NCI-H2081 treated with DMSO at 0.1 percent for 48 hours (cell line): Measurements from ENCODE around the gene RASGEF1B.

ENCODE experiments used
- DNase-seq: peaks from one replicate; lab custom pipeline; 2025; lab: John Stamatoyannopoulos, UW

The RASGEF1B gene

DNA sequence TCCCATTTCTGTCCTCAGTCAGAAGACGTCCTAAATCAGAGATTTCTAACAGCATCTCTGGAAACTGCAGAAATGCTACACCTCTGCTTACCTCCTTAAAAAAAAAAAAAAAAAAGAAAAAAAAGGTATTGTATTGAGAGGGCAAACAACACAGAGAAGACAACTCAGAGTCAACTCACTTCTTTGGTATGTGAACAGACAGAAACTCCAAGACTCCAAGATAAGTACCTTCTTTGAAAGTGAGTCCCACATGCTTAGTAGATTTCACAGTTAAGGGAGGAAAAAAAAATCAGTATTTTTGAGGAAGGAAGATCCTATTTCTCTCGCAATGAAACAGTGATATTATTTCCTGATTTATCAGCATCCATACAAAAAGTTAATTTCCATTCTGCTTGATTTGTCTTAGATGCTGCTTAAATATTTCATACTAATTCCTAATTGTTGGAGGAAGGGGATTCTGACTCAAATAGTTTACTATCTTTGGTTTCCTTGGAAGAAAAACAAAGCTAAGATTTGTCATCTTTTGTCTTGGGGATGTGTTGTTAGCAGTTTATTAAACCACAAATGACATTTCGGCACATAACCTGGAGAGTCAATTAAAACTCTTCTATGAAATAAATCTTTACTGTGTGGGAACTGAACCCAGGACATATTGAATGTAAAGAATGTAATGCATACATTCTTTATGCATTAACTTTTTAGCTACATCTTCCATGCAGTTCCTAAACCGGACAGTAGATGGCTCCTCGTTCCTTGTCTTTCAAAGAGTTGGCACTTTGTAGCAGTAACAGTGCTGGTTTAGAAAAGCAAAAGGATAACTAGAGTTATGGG is 4.7 kb downstream of the RASGEF1B start:
- DNase-seq, result peak; percentile 14

DNA sequence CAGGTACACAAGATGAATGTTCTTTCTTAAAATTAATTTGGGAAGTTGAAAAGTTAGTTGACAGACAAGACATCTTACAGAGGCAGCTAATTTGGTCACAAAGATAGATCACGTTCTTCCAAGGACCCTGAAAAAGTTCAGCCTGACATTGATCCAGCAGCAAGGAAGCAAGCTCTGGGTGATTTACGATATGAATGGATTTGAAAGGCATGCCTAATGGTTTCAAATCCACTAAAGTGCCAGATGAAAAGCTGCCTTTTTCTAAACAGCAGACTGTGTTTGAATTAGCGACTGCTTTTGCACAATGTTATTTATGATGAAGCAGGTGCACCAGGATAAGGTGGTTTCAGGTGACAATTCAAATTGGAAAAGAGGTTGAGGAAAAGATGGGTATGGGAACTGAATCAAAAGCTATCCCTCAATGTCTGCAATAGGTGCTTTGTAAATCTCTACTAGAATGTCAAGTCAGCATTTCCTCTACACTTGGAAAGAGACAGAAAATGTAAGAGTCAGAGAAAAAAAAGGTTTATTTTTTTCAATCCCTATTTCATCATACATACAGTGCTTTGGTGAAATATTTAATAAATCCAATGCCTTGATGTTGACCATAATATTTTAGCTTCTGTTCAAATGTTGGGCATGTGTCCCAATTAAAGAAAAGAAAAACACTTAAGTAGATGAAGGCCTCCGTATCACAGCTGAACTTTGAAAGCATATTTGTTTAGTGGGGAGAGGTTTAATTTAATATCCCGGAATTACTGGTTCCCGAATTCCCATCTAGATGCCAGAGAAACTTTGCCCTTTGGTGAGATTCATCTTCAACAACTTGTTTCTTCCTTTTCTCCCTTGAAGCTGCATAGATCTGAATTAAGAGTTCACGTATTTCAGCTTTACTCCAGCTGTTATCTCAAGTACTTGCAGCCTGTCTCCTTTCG is 6.0 kb downstream of the RASGEF1B start:
- DNase-seq, result peak; percentile 61

DNA sequence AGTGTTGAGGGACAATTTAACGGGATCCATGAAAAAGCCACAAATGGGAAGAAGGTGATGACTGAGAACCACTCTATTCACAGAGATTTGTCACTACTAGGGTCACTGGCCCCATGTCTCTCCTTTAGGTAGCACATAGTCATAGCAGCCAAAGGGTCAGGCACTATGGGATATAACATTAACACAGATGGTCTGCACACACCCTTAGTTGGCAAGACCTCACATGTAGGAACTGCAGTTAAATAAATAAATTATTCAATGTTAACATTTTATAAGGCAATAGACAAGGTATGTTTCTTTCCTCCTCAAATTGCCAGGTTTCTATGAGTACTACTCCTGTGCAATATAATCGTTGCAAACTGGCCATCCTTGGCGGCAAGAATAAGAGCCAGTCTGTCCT is 10.9 kb downstream of the RASGEF1B start:
- no peak for DNase-seq

DNA sequence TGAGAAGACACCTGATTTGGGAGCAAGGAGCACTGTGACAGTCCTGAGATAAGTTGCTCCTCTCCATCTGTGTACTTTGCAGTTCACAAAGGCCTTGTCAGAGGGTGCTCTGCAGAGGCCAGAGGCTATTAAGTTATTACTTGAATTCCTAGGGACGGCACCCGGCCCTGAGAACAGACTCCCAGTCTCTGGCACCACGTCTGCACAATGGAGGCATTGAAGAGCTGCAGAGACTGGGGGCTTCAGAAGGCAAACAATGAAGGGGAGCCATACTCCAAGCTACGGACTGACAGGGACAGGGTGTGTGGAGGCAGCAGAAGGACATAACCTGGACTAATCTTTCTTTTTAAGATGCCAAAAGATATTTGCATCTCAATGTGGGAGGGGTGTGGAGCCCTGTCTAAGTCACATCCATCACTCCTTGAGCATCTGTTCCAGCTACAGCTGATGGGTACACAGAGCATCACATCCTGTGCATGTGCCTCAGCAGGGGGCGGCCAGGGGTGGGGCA is 11.5 kb downstream of the RASGEF1B start:
- no peak for DNase-seq

DNA sequence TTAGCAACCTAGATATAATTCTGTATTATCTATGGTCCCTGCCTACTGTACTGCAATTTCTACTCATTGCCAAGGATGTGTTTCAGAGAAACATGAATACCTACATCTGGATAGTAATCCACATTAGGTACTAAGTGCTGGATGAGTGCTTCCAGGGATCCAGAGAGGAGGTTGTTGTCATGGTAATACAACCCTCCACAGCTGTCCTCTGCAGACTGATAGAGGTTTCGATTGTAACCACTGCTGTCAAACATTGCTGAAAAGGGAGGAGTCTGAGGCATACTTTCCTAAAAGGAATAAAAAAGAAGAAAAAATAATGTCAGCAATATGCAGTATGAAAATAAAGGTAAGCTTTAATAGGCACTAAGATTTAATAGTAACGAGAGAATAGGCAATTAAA is 12.5 kb downstream of the RASGEF1B start:
- no peak for DNase-seq

DNA sequence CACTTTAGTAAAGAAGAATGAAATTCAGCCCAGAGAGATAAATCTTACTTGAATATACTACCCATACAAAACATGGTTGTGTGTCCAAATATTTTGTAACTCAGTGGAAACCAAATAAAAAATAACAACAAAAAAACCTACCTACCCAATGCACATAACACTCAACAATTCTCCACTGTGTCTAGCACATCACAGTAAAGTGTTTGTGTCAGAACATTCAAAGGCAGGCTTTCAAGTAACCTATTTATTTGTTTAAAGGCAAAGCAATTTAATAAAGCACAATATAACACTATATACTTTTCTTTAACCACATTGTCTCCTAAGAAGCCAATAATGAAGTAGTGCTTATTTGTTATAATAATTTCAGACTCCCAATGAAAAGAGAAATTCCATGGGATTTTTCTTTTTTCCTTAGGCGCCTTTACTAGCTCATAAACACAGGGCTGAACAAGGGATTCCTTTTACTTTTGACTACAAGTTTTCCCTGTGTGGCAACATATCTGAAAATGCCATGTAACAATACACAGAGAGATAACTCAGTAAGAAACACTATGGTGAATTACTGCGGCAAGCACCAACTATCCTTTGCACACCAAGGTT is 13.7 kb downstream of the RASGEF1B start:
- no peak for DNase-seq

DNA sequence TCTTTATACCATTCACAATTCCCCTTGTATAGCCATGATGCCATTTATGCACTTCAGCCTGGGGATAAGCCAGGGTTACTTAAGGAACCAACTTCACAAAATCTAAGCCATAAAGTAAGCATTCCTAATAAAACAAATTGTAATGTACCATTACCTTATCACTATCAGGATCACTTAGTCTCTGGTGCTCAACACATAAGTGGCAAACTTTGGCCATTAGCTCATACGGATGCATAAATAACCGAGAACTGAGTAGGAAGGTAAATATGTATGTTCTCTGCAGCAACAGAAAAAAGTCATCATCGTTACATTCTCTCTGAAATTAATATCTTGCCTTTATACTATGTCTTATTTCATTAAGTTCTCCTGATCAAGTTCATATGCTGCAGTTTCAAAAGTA is 14.4 kb downstream of the RASGEF1B start:
- no peak for DNase-seq

DNA sequence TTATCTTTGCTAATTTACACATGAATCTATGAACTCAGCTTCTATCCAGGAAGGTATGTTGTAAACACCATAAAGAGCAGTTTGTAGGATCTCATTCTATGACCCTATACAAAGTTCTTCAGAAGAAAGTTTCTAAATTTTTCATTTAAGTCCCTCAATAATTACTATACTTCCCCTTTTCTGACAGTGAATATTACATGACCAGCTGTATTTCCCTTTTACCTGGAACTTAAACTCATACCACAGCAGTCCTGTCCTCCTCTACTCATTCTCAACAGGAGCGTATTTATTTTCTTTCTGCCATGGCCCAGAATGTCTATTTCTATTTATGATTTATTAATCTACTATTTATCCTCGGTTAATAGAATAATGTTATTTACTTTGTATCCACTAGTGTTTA is 15.8 kb downstream of the RASGEF1B start:
- no peak for DNase-seq

DNA sequence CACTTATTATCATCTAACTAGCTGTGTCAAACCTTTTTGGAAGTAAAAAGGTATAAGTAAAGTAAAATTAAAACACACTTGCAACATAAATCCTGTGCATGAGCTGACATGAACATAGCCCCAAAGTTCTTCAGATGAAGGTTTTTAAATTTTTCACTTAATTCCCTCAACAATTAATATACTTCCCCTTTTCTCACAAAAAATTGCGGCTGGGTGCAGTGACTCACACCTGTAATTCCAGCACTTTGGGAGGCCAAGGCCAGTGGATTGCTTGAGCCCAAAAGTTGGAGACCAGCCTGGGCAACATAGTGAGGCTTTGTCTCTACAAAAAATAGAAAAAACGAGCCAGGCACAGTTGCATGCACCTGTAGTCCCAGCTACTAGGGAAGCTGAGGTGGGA is 16.8 kb downstream of the RASGEF1B start:
- DNase-seq, result no peak

DNA sequence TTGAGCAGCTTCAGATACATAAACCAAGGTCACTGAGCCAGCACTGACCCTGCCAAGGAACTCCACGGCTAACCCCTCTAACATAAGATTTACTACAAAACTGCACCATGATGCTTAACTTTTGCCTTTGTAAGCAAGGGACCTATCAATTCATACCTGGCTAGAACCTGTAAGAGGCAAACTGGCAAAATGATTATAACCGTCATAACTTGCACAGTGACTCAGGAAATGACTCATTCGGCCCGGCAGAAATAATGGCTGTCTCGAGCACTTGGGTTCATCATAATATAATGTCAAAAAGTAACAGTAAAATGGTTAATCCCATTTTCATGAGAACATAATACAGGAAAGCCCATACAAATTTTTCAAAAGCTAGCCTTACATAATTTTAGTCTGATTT is 17.2 kb downstream of the RASGEF1B start:
- no peak for DNase-seq

DNA sequence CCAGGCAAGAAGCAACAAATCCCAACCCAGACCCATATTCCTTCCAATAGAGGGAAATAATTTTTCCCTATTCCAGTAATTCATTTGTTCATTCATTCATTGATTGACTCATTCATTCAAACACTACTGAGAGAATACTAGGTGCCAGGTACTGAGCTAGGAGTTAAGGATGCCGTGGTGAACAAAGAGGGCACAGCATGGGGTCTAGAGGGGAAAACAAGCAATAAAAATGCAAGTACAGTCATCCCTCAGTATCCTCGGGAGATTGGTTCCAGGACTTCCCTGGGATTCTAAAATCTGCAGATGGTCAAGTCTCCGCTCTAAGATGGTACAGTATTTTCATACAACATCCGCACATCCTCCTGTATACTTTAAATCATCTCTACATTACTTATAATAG is 18.7 kb downstream of the RASGEF1B start:
- DNase-seq, result no peak

DNA sequence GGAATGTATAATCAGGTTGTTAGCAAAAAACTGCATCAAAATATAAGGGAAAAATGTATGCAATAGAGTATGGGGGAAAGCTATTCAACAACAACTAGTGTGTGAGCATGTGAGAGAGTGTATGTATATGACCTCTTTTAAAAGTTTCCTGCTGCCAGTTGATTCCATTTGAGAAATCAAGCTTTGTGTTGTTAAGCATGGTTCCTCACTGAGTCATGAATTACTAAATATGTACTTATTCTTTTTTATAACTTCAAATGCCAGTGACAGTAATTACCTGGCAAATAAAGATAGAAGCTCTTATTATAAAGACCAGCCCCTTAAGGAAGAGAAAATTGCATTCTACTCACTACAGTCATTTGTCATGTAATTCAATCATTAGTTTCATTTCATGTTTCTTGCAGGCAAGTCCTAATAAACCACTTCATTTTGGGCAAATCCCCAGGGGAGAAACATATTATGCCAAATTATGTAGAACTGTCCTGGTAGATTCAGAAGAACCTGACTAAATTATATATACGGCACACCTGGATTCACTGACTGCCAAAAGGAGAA is 19.2 kb downstream of the RASGEF1B start:
- DNase-seq, result peak; percentile 8

DNA sequence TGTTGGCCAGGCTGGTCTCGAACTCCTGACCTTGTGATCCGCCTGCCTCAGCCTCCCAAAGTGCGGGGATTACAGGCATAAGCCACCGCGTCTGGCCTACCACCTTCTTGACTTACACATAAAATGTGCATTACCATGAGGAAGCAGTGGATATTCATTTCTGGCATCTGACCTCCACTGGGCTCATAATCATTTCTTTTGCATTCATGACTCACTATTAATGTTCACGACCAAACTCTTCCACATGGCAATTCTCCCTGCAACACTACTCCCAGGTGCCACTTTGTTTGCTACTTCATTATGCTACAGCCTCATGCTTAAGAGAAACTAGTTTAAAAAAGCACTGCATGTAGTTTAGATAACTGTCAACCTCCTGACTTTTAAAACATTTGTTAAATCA is 22.7 kb downstream of the RASGEF1B start:
- DNase-seq, result no peak

DNA sequence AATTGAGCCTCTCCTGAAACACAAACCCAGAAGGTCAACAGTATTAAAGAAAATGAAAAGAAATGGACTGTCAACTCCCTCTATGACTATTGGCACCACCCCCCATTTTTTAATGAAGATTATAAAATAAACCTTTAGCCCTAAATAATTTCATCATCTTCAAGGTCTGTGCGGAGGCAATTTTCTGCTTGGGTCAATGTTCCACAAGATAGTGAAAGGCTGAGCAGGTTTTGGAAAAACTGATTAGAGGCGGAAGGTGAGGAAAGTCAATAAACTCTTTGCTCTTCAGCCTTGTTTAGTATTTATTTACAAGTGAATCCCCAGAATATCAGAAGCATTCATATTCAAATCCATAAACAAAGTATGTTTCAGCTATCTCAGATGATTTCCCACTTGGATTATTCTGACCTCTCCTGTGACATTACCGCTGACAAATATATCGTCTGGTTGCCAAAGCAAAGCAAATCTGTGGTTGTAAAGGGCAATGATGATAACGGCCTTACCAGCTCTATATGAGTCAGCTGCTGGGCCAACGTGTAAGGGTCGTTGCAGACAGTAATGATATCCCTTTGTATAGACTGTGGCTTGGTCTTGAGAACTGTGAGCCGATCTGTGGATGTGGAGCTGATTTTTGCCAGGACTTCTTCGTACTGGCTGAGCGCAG is 24.0 kb downstream of the RASGEF1B start:
- no peak for DNase-seq

DNA sequence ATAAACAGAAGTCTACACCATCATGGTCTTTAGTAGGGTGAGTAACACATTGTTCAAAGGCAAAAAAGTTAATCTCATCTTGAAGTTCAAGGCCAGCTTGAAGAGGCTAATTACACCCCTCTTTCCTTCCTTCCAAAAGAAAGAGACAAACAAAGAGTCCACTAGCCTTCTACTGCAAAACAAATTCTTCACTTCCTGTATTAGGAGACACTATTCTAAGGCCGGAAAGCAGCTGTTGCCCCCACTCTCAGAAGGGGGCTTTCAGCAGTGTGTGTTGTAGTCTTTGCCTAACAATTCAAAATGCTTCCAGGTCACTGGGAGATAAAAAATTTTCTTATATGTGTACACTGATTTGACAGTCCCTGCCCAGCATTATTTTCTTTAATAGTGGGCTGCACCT is 25.1 kb downstream of the RASGEF1B start:
- DNase-seq, result no peak

DNA sequence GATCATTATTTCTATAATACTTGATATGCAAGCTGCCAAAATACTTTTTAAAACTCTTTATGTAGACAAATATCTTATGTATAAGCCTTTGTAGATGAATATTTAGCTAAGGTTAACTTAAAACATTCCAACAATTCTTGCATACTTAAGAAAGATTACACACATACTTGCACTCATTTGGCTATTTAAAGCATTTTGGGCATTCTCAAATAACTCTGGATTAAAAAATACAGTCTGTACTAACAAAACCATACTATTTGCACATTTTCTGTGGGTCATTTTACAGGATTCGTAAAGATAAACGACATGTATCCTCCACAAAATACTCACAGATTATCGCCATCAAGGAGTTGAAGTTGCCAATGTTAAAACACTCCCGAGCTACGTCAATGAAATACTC is 26.5 kb downstream of the RASGEF1B start:
- no peak for DNase-seq

DNA sequence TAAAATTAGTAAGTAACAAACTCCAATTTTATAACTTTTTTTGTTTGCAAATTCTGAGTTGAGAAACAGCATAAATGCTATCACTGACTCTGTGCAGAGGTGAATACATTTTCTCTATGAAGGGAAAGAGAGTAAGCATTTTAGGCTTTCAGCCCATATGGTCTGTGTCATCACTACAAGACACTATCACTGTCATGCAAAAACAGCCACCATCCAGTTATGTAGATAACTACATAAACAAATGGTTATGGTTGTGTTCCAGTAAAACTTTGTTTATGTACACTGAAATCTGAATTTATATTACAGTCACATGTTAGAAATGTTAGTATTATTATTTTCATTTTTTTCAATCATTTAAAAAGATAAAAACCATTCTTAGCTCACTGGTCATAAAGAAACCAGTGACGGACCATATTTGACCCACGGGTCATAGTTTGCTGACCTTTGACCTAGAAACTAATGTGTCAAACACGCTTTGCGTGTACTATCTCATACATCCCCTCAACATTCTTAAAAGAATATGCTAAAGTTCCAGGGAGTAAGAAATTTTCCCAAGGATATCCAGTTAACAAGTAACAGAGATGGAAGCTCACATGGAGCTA is 29.1 kb downstream of the RASGEF1B start:
- no peak for DNase-seq

DNA sequence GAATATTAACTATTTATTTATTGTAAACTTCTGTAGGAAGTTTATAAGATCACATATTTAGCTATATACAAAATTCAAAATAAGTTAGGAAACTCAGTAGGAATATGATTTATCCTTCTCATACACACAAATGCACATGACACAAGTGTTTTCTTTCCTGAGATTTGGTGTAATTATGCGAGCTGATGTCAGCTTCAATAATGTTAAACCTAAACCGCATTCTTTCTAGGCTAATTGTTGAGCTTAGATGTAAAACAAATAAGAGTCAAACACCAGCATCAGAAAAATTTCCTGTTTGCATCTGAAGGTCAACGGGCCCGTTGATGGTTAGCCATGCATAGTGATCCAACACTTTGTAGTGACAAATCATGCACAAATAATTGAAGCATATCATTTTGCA is 30.8 kb downstream of the RASGEF1B start:
- DNase-seq, result no peak

DNA sequence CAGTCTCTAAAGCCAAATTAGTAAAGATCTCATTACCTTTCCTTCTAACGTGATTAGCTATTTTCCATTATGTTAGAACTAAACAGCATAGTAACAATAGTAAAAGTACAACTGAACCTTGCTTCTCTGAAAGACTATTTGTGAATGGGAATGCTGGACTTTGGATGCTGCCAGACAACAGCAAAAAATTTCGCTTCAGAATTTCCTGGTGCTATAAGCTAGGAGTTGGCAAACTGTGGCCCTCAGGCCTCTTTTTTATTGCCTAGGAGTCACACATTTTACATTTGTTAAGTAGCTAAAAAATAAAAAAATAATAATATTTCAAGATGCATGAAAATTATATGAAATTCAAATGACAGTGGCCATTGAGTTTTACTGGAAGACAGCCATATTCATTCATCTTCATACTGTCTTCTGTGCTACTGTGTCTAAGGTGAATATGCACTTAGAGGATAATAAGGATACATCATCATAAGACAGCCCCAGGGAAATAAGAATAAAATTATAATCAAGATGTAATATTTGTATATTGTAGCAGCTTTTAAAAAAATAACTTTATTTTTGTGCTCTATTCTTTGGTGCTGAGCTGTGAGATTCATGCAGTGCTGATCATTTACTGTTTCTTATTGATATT is 34.6 kb downstream of the RASGEF1B start:
- no peak for DNase-seq

DNA sequence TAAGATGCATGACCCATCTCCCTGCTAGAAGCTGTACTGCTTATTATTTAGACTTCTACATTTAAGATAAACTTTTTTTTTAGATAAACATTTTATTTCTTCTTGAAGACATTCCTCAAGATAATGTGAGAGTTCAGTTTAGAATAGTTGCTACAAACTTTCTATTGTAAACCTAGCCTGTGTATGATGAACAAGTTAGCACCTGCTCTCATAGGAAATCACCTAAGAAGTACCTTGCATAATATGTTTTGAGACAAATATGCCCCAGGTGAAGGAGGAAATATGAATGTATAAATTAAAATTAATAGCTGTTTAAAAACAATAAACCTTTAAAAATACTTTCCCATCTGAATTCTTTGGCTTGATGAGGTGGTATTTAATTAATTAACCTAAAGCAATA is 35.6 kb downstream of the RASGEF1B start:
- no peak for DNase-seq

DNA sequence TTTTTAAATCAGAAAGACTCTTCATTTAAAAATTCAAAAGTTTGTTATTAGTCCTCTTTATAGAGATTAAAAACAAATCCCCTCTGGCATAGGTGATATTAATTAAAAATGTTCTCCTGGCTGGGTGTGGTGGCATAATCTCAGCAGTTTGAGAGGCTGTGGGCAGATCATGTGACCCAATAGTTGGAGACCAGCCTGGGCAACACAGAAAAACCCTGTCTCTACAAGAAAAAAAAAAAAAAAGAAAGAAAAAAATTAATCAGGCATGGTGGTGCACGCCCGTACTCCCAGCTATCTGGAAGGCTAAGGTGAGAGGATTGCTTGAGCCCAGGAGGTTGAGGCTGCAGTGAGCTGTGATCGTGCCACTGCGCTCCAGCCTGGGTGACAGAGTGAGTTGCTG is 38.9 kb downstream of the RASGEF1B start:
- DNase-seq, result no peak
